Sciatic nerve (tissue), 2 donors: Measurements from ENCODE around the gene LILRB2. TPM values are rescaled to one million over a fixed set of nuclear protein-coding genes. Genes with fewer than 3 reads are reported as not detected.
"Not testable (repeated sequence)": the region's sequence is repeated elsewhere in the genome, so short reads cannot be mapped to it uniquely, and the experiment has no call there.

ENCODE experiments used
- ATAC-seq: fragments of 200-7000 bp; cut with Tn5 transposase; one replicate; pipeline ENCODE4 v1.9.1; 2020; ENCODE audit warnings: mild to moderate bottlenecking, moderate library complexity
- DNase-seq: peaks from one replicate; pipeline ENCODE4 v3.0.0-alpha.2; 2020; ENCODE audit warnings: low spot score
- intact Hi-C: fragments of 100-400 bp; cut with DNase I; formaldehyde crosslinking; loops from one replicate; pipeline ENCODE4 v1.14.2; 2022
- total RNA-seq: library from RNA; stranded (reverse); fragmentation: NEBNext Ultra II Directional; extraction: Animal tissue kit (Norgen Biotek cat#: 25700); gene quantifications from one replicate; pipeline ENCODE4 v1.2.1, GENCODE V29; 2021
- donor health status: DM: no; HTN: no; CAD: no.
- donor health status: DM: no; HTN: no; CAD: no.

Gene LILRB2
- total RNA-seq, 1 donor from 2014 or later: 12.9 TPM

DNA sequence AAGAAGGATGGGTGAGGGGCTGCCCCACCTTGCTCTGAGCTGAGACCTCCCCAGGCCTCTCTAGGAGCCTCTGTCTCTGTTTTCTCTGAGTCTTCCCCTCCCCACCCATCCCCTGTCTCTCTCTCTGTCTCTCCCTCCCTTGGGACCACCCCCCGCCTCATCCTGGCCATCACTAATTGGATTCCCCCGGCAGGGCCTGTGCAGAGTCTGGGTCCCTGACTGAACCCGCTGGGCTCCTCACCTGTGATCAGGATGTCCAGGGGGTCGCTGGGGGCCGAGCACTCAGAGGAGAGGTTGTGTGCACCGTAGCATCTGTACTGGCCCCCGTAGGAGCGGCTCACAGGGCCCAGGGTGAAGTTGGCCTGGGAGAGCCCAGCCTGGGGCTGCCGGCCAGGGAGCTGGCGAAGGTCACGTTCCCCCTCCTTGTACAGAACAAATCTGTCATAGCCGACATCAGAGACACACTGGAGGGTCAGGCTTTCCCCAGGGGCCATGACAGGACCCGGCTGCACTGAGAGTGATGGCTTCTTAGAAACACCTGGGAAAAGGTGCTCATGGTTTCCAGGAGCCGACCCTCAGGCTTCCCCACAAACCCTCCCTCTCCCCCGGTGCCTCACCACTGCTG lies 2.2 kb downstream of the LILRB2 start:
- intact Hi-C loops, DNase-seq, ATAC-seq: not testable (repeated sequence)

- ATAC-seq, DNase-seq, intact Hi-C loops: not testable (repeated sequence)
Observed at GRCh38 chr19:54278056-54278455, 2.9 kb downstream of the LILRB2 start.

DNA sequence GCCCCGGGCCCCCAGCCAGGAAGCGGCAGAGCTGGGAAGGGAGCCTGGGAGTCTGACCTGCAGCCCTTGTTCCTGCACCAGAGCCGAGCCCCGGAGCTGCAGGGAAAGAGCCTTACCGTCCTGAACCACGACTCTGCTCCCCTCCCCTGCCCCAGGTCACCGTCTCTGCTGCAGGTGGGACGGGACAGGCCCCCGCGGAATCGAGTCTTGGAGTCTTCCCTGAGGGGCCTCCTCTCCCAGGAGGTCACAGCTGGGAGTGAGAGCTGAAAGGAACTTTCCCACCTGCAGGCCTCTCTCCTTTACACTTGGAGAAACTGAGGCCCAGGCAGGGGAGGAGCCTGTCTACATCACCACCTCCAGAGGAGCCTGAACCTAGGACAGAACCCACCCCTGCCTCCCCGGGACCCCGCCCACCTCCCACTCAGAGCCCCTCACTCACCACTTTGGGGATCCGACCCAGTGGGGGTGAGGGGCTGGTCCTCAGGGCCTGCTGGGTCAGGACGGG lies 3.7 kb downstream of the LILRB2 start:
- ATAC-seq, intact Hi-C loops: not testable (repeated sequence)

DNA sequence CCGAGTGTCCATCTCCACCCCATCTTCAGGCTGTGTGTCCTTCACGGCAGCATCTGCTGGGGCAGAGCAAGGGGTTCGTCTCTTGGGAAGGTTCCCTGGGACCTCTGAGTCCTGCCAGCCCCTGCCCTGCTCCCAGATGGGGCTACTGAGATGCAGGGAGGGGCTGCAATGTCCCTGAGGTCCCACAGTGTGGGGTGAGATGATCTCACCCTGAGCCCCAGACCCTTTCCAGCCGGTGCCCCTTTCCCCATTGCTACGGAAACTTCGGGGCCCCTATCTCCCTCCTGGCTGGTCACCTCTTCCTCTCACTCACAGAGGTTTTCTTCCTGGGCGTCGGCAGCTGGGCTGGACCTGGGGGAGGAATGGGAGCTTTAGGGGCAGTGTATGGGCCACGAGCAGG lies 5.0 kb downstream of the LILRB2 start:
- no peak for DNase-seq
- no peak for ATAC-seq
- intact Hi-C loops: no loop called here

More for the DNA sequence above, 3.7 kb downstream of the LILRB2 start:
- peak; percentile 21 for DNase-seq

DNA sequence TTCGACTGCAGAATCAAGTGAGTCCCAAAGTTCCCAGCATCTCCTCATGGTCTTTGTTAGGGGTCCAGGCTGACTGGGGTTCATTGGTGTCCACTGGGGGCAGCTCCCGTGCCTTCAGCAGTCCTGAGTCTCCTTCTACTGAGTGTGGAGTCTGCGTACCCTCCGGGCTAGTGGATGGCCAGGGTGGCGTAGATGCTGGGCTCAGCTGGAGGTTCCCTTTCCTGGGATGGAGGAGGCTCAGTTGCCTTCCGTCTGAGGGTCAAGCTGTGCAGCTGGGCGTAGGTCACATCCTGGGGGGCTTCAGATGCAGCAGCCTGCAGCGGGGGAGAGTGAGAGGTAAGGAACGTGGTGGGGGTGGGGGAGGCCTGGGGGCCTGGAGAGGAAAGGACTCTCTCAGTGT lies 6.4 kb downstream of the LILRB2 start:
- ATAC-seq, DNase-seq, intact Hi-C loops: not testable (repeated sequence)

- DNase-seq (no peak), ATAC-seq (no peak)
- intact Hi-C loops: no loop called here
Observed at GRCh38 chr19:54273821-54274220, 7.1 kb downstream of the LILRB2 start.

DNA sequence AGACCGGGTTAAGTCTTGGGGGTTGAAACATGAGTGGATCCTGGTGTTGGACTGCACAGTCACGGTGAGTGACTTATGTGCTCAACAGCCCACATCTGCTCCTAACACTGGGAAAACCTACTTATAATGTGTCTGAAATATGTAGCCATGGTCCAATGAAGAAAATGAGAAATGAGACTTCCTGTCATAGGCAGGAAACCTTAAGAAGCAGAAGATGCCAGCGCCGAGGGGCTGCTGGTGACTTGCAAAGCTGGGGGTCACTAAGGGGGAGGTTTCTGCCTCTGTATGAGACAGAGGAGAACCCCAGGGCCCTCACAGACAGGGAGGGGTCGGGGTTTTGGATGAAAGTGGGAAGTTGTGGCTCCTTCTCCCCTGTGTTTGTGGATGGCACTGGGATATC lies 8.7 kb downstream of the LILRB2 start:
- ATAC-seq, intact Hi-C loops, DNase-seq: not testable (repeated sequence)

GRCh38 chr19:54271587-54271986 lies 9.3 kb downstream of the LILRB2 start:
- DNase-seq, intact Hi-C loops: not testable (repeated sequence)
- peak; percentile 34 for ATAC-seq

- intact Hi-C loops: no loop called here
- DNase-seq (no peak), ATAC-seq (peak; percentile 76)
Observed at GRCh38 chr19:54271106-54271505, 9.8 kb downstream of the LILRB2 start.

DNA sequence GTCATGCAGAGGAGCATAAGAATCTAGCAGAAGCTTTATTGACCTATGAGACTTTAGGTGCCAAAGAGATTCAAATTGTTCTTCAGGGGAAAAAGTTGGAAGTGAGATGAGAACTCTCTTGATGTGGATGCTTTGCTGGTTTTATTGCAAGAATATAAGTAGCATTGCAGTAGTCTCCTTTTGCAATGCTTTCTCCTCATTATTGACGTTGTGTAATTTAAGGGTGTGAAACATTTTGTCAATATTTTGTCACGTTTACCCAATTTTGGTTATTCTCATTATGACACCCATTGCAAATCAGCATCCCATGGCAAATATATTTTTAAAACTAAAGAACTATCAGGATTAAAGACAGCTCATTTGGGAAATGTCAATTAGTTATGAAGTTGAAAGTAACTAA lies 12.0 kb downstream of the LILRB2 start:
- DNase-seq (no peak), ATAC-seq (no peak)
- intact Hi-C loops: no loop called here

DNA sequence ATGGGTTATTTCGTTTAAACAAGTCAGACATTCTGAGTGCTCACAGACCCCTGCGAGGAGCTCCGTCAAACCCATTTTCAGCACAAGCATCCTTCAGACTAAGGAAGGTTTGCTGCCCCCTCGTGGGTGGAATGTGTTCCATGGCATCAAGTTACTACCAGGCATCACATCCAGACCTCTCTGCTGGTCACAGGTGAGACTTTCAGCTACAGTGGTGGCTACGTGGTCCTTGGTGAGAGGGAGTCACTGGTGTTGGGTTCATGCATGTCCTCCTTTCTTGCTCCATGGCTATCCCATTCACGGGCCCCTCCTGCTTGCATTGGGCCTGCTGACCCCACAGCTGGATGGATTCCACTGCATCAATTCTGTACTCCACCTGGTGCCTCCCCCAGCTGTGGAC lies 14.8 kb downstream of the LILRB2 start:
- peak; percentile 86 for DNase-seq
- no peak for ATAC-seq
- intact Hi-C loops: no loop called here

DNA sequence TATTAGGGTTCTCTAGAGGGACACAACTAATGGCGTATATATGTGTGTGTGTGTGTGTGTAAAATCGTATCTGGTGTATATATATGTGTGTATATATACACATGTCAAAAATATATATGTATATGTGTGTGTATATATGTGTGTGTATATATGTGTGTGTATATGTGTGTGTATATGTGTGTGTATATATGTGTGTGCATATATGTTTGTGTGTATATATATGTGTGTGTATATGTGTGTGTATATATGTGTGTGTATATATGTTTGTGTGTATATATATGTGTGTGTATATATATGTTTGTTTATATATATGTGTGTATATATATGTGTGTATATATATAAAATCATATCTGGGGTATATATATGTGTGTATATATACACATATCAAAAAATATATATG lies 18.4 kb downstream of the LILRB2 start:
- ATAC-seq (no peak), DNase-seq (no peak)
- intact Hi-C loops: no loop called here

DNA sequence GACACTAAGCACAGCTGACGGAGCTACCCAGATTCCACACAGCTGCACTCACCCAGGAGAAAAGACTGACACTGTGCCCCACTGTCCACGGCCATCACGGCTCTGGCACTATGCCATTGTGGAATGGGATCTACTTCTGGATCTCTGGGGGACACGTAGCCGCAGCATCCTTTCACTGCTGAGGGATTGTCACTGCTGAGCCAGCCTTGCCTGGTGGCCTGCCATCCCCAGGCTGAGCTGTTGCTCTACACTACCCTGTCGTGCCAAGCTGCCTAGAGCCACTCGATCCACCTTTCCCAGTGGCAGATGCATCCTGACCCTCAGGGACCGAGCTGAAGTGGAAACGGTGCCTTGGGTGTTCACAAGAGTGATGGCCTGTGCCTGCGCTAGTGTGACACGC lies 18.8 kb downstream of the LILRB2 start:
- ATAC-seq (no peak), DNase-seq (no peak)
- intact Hi-C loops: no loop called here

DNA sequence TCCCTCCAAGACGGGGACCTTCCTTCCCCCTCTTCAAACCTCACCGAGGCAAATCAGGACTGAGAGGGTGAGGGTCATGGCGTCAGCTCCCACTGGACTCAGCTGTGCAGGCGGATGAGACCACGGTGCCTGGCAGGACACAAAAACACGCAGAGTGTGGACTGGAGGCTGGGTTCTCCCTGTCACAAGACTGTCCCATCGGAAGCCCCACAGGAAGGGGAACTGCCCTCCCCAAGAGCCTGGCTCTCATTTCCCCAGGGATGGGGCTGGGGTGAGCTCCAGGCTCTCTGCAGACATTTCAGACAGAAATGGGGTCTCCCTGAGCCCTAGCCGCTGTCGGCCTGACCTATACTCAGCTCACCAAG lies 23.8 kb downstream of the LILRB2 start, which contains the start of gene LILRB5:
LILRB5 (minus strand) TSS at position 158 of the 365 bp plus-strand sequence; CDS start at position 78, 80 bp downstream.
- DNase-seq (no peak), ATAC-seq (peak; percentile 65)
- intact Hi-C loops: no loop called here

DNA sequence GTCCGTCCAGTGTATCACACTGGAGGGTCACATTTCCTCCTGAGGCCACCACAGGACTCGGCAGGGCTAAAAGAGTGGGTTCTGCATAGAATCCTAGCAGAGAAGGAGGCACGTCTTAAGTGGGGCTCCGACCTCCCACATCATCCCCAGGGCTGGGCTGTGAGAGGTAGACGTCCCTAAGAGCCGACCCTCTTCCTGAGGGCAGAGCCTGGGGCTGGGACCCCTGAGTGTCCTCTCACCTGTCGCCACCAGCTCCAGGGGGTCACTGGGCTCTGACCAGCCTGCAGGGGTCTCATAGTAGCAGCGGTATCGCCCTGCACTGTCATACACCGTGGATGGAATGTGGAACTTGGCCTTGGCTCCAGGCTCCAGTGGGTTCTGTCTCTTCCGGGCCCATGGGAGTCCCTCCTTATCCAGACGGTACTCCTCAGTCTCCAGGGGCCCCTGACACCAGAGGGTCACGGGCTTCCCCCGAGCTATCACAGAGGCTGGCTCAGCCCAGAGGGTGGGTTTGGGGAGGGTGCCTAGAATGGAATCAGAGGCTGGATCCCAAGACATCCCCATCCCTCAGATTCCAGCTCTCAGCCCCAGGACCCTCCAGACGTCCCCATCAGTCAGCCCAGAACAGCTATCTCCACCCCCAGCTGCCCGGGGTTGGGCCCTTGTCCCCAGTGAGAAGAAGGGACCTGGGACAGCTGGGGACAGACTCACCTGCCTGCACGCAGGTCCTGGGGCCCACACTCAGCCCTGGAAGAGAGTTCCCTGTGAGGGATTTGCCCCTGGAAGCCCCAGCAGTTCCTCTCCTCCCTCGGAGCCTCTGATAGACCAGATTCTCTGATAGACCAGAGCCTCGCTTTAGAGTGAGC lies 24.4 kb downstream of the LILRB2 start:
- intact Hi-C loops: no loop called here
- ATAC-seq (peak; percentile 13), DNase-seq (no peak)

DNA sequence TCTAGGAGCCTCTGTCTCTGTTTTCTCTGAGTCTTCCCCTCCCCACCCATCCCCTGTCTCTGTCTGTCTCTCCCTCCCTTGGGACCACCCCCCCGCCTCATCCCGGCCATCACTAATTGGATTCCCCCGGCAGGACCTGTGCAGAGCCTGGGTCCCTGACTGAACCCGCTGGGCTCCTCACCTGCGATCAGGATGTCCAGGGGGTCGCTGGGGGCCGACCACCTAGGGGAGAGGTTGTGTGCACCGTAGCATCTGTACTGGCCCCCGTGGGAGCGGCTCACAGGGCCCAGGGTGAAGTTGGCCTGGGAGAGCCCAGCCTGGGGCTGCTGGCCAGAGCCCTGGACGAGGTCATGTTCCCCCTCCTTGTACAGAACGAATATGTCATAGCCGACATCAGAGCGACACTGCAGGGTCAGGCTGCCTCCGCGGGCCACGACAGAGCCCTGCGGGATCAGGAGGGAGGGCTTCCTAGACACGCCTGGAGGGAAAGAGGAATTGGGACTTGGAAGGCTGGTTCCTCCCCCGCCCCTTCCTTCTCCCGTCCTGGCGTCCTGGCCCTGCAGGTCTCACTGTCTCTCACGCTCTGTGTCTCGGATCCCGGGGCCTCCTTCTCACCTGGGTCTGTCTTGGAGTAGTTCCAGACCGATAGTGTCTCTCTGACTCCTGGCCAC lies 25.7 kb downstream of the LILRB2 start:
- intact Hi-C loops: no loop called here
- no peak for DNase-seq

GRCh38 chr19:54254195-54254906 lies 26.6 kb downstream of the LILRB2 start:
- ATAC-seq (no peak), DNase-seq (no peak)
- intact Hi-C loops: no loop called here

More for the DNA sequence above, 25.7 kb downstream of the LILRB2 start:
- no peak for ATAC-seq

DNA sequence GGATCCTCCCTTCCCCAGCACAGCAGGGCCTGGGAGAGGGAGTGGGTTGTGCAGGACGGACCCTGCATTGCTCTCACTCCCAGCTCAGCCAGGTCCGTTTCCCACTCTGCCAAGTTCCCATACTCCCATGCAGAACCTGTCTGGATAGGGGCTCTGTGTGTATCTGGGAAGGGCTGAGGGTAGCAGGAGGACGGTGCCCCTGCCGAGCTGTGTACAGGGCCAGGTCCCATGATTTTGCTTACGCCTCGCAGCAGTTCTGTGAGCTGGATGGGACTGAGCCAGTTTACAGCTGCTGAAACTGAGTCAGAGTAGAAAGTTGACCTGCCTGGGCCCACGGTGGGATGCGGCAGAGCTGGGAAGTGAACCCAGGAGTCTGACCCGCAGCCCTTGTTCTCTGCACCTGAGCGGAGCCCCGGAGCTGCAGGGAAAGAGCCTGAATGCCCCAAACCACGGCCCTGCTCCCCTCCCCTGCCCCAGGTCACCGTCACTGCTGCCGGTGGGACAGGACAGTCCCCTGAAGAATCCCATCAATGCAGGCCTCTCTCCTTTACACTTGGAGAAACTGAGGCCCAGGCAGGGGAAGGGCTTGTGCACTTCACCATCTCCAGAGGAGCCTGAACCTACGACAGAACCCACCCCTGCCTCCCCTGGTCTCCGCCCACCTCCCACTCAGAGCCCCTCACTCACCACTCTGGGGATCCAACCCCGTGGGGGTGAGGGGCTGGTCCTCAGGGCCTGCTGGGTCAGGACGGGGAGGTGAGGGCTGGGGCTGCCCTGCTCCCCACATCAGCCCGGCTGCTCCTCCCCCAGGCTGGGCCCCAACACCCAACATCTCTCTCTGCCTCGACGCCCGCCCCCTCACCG lies 27.3 kb downstream of the LILRB2 start:
- intact Hi-C loops: no loop called here
- no peak for DNase-seq

More for the DNA sequence above, 27.3 kb downstream of the LILRB2 start:
- ATAC-seq: no peak
